ENCODE data around the gene ZNF423. TPM values are rescaled to one million over a fixed set of nuclear protein-coding genes. Genes with fewer than 3 reads are reported as not detected.

Gene ZNF423
- total RNA-seq, 1 experiment from 2014 or later = not detected

- Mint-ChIP-seq H3K27me3 (ENCODE audit: unreplicated experiment) (peaks cover 30% of the 10 kb centered on the region), H3K4me3 (ENCODE audit: low read depth, unreplicated experiment) (no peak overlapping the region), H3K4me1 (ENCODE audit: low read depth, unreplicated experiment) (no peaks in the 10 kb centered on the region), H3K27ac (ENCODE audit: unreplicated experiment) (no peak overlapping the region), H3K9me3 (ENCODE audit: low read depth, unreplicated experiment) (no peaks in the 10 kb centered on the region), H3K36me3 (ENCODE audit: insufficient read depth, unreplicated experiment) (no peaks in the 10 kb centered on the region)
- no peak for DNase-seq
- CTCF ChIA-PET = interaction anchor here (1.3 kb wide), 1 partner anchor 9 kb away, joined by 5 read pairs; no protein-coding TSS in a partner anchor
- BruUV-seq (replicated peaks) = no TSS peak
- no peak for TF ChIP-seq CTCF (IDR thresholded peaks at IDR 0.05; ENCODE audit: unreplicated experiment)
- intact Hi-C loops (cut with micrococcal nuclease; ENCODE audit: unreplicated experiment) = no loop called here
These were observed 297.5 kb downstream of the ZNF423 start for GRCh38 chr16:49558451-49558850.

- CTCF ChIA-PET = interaction anchor here (0.8 to 1.0 kb wide), 2 partner anchors 149 to 365 kb away, joined by 3 to 5 read pairs; no protein-coding TSS in a partner anchor
- no peak for DNase-seq
- Mint-ChIP-seq H3K36me3 (ENCODE audit: insufficient read depth, unreplicated experiment) (no peaks in the 10 kb centered on the region), H3K9me3 (ENCODE audit: low read depth, unreplicated experiment) (no peaks in the 10 kb centered on the region), H3K27ac (ENCODE audit: unreplicated experiment) (no peak overlapping the region), H3K4me1 (ENCODE audit: low read depth, unreplicated experiment) (no peaks in the 10 kb centered on the region), H3K4me3 (ENCODE audit: low read depth, unreplicated experiment) (no peak overlapping the region), H3K27me3 (ENCODE audit: unreplicated experiment) (peaks cover 16% of the 10 kb centered on the region)
- intact Hi-C loops (cut with micrococcal nuclease; ENCODE audit: unreplicated experiment) = loop anchor here (1.0 kb wide), 1 partner anchor 365 kb away; no protein-coding TSS in a partner anchor
- TF ChIP-seq CTCF (IDR thresholded peaks at IDR 0.05; ENCODE audit: unreplicated experiment) = peak; percentile 30
- BruUV-seq (replicated peaks) = no TSS peak
These were observed 299.1 kb downstream of the ZNF423 start for GRCh38 chr16:49556606-49557446.

GRCh38 chr16:49556249-49556605 is 299.7 kb downstream of the ZNF423 start:
- intact Hi-C loops (cut with micrococcal nuclease; ENCODE audit: unreplicated experiment) = loop anchor here (1.0 kb wide), 1 partner anchor 366 kb away; no protein-coding TSS in a partner anchor
- Mint-ChIP-seq H3K36me3 (ENCODE audit: insufficient read depth, unreplicated experiment) (no peaks in the 10 kb centered on the region), H3K9me3 (ENCODE audit: low read depth, unreplicated experiment) (no peaks in the 10 kb centered on the region), H3K27ac (ENCODE audit: unreplicated experiment) (no peak overlapping the region), H3K27me3 (ENCODE audit: unreplicated experiment) (peaks cover 16% of the 10 kb centered on the region), H3K4me1 (ENCODE audit: low read depth, unreplicated experiment) (no peaks in the 10 kb centered on the region), H3K4me3 (ENCODE audit: low read depth, unreplicated experiment) (no peak overlapping the region)
- TF ChIP-seq CTCF (IDR thresholded peaks at IDR 0.05; ENCODE audit: unreplicated experiment) = no peak
- CTCF ChIA-PET = interaction anchor here (1.0 kb wide), 1 partner anchor 365 kb away, joined by 5 read pairs; no protein-coding TSS in a partner anchor
- BruUV-seq (replicated peaks) = no TSS peak
- no peak for DNase-seq

GRCh38 chr16:49554681-49555080 is 301.2 kb downstream of the ZNF423 start:
- Mint-ChIP-seq H3K27me3 (ENCODE audit: unreplicated experiment) (peaks cover 24% of the 10 kb centered on the region), H3K9me3 (ENCODE audit: low read depth, unreplicated experiment) (no peaks in the 10 kb centered on the region), H3K4me3 (ENCODE audit: low read depth, unreplicated experiment) (no peak overlapping the region), H3K27ac (ENCODE audit: unreplicated experiment) (no peak overlapping the region), H3K4me1 (ENCODE audit: low read depth, unreplicated experiment) (no peaks in the 10 kb centered on the region), H3K36me3 (ENCODE audit: insufficient read depth, unreplicated experiment) (no peaks in the 10 kb centered on the region)
- CTCF ChIA-PET = no interaction called here
- no peak for TF ChIP-seq CTCF (IDR thresholded peaks at IDR 0.05; ENCODE audit: unreplicated experiment)
- intact Hi-C loops (cut with micrococcal nuclease; ENCODE audit: unreplicated experiment) = no loop called here
- DNase-seq = no peak
- no TSS peak for BruUV-seq (replicated peaks)

All from Calu3 (cell line).